Stimulated activated CD8-positive, alpha-beta memory T cell treated with anti-CD3 and anti-CD28 coated beads, Interleukin-7, amount 100 ng/mL, for 1 hour (primary cell): Measurements from ENCODE around the gene SIGLEC14.

Experiments used
- DNase-seq, 2 donors: peaks; one replicate each; pipeline ENCODE4 v3.0.0-alpha.2; 2020; ENCODE audit warnings: low read depth in 2 of 2

The SIGLEC14 gene

GRCh38 chr19:51614789-51615188 lies 31.8 kb downstream of the SIGLEC14 start:
- no peak for DNase-seq

DNA sequence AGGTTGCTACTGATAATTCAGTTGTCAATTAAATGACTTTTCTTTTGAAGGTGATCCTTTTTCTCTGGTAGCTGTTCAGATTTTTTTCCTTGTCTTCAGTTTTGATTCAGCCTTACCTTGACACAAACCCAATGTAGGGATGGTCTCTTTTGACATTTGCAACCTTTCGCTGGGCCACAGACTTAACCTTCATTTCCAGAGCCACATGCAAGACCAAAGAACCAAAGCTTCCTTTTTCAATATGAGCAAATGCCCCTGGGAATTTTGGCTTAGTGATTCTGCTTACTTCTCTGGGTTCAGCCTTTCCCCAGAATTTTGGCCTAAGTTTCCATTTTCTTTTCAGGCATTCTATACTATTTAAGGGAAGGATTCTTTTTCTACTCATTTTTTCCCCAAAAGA lies 36.0 kb downstream of the SIGLEC14 start:
- no peak for DNase-seq

DNA sequence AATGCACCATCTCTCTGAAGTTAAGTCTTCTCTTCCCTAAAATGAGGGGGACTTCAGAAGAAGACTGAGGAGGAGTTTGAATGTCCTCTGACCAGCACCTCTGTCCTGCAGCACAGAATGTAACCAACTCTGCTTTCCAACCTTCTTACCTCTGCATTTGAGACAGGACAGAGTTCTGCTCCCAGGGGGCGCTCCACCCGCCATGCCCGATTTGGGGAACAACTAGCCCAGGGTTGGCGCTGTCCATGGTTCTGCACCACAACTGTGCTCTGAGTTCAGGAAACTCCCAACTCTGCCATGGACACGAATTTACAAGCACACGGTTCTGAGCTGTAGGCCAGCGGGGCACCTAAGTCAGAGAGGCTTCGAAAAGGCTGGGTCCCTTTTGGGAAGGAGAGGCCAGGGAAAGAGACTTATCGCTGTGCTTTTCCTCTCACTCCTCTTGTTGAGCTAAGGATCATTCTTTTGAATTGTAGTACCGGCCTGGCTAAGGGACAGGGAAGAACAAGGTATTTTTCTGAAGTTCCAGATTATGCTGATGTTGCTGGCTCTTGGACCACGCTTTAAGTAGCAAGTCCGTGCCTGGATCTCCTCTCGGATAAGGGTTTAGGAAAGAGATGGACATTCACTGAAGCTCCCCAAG lies 38.6 kb downstream of the SIGLEC14 start:
- DNase-seq = peak; percentile 17 to 31

GRCh38 chr19:51607077-51607476 lies 39.5 kb downstream of the SIGLEC14 start:
- DNase-seq = no peak

DNA sequence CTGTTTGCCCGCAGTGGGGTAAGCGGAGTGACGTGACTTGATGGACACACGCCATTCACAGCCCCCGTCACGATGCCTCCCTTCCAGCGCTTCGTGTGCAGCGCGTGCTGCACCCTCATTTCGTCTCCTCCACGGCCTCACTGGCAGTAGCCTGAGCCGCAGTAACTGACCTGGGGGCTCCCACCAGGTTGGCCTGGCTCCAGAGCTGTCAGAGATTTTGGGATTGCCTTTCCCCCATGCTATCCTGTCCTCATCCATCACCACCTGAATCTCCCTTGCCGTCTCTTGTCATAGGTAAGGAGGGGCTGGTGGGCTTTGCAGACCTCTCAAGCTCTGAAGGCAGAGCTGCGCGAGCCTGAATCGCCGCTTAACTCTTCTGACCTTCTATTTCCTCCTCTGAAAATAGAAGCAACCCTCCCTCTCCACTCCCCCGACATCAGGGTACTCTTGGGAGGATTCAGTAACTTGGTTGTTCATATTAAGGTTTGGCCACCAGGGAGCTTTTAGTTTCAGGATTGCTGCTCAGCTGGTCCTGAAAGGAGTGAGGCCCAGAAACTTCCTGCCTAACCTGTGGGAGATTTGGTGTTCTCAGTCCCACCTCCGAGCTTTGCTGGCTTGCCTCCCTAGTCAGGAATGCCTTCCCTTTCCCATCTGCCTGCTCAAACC lies 44.3 kb downstream of the SIGLEC14 start:
- no peak for DNase-seq

DNA sequence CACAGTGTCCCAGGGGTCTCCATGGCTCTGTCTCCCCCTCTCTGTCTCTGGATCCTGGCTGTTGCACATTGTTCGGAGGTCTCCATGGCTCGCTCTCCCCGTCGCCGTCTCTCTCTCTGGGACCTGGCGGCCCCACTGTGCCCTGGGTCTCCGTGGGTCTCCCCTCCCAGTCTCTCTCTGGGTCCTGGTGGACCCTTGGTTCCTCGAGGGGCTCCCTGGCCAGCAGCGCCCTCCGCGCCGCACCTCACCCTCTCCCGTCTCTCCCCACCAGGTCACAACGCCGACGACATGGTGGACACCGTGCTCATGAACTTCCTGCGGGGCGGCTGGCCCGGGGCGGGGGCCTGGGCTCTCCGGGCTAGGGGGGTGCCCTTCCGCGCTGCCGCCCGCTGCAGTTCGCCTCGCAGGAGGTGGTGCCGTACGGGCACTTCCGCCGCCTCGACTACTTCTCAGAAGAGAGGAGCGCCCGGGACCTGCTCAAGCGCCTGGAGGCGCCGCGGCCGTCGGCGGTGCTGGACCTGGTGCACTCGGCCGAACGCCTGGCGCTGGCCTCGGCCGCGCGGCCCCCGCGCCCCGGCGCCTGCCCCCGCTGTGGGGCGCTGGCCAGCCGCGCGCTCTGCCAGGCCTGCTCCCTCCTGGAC lies 45.6 kb downstream of the SIGLEC14 start:
- DNase-seq = no peak

GRCh38 chr19:51599084-51599483 lies 47.5 kb downstream of the SIGLEC14 start:
- DNase-seq = no peak

DNA sequence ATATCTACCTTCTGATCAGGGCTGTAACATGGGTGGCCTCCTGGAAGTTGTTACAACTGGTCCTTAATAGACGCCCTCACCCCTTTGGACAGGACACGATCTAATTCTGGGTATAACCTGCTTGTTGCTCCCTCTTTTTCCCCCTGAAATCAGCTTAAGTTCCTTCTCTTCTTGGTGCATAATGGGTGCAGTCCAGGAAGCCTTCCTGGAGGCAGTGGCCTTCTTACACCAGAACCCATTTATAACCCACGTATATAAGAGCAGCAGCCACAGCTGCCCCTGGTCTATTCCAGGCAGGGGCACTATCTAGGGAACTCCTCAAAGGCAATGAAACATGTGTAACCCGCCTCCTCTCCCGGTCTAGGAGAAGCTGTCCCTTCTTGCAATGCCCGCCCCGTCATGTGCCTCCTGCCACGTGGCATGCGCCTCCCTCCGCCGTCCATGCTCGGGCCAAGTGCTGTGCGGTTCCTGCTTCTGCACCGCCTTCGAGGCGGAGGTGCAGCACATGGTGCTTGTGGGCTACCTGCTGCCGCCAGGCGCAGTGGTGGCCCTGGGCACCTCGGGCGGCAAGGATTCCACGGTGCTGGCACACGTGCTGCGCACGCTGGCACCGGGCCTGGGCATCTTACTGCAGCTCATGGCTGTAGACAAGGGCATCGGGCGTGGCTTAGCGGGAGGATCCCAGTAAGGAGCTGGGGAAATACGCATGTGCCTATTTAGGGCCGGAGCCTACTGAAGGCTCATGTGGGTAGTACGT lies 48.3 kb downstream of the SIGLEC14 start:
- DNase-seq = no peak

DNA sequence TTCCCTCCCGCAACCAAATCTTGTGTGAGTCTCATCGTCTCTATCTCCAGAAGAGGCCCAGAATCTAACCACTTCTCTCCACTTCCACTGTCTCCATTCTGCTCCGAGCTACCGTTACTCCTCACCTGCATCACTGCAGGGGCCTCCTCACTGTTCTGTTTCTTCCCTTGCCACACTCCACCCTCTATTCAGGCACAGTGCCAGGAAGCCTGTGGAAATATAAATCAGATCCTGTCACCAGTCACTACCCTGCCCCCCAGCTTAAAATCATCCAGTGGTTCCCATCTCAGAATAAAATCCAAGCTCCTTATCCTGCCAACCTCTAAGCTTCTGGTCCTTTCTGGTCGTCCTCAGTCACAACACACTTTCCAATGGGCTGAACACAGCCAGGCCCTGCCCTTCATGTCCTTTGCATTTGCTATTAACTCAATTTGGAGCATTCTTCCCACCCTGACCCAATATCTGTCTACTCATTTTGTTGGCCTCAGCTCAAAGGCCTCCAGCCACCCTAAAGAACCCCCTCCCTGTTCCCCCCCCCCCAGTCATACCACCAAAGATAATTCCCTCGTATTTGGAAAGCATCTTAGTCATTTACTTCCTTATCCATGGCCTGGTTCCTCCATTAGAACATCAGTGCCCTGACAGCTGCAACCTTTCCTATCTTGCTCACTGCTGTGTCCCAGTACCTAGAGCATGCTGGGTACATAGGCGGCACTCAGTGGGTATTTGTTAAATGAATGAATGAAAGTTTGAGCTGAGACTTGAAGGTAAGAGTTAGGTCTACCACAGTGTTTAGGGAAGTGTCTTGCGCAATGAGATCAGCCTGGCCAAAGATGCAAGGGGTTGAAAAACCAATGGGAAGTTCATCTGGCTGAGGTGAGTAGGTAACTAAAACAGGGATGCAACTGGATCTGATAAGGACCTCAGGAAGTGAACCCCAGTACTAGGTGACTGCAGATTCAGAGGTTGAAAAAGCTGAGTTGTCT lies 51.1 kb downstream of the SIGLEC14 start:
- no peak for DNase-seq

- no peak for DNase-seq
Measured at GRCh38 chr19:51594774-51595109, 51.9 kb downstream of the SIGLEC14 start.

DNA sequence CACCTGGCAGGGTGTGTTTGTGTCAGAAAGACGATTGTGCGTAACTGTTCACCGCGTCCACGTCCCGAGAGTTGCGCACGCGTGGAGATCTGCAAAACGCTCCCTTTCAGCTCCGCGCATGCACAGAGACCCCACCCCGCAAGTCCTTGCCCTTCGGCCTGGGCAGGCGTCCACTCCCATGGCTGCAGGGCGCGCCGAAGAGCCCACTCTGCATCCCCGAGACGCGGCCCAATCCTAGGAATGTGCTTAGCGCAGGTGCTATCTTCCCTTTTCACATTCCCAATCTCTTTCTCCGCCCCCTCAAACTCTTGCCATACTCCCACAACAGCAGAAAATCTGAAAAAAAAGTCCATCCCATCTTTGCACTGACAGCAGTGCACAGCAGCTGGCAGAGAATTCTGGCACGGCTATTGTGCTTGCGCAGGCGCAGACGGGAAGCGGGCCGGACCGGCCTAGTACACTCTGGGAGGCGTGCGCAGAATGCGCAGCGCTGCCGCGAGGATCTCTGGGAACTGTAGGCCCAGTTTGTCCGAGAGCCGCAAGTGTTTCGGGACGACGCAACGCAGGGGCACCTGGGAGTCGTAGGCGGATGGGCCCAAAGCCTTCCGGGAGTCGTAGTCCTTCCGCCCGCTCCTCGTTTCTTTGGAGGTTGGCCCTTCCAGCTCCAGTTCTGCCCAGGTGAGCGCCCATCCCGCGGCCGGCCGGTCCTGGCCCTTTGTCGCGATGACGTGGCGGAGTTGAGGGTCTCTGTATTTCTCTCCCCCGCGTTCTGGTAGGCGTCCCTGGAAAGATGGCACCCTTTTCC lies 52.5 kb downstream of the SIGLEC14 start:
- DNase-seq = peak; percentile 92 to 94

- no peak for DNase-seq
Measured at GRCh38 chr19:51593138-51593890, 53.3 kb downstream of the SIGLEC14 start.
